Osteoblast (primary cell): ENCODE data around the gene BRAT1. TPM values are rescaled to one million over a fixed set of nuclear protein-coding genes. Genes with fewer than 3 reads are reported as not detected.

Experiments used
- DNase-seq: peaks from one replicate; pipeline ENCODE4 v3.0.0; 2011; ENCODE audit warnings: low spot score, mixed read lengths; ENCODE audit not compliant: insufficient read length; ENCODE audit errors: missing footprints
- H2AFZ ChIP-seq: 2 replicates; pipeline ENCODE4 v1.6.0; 2011; ENCODE audit warnings: mild to moderate bottlenecking, low read length
- H3K27ac ChIP-seq: 2 replicates; pipeline ENCODE4 v1.5.1; 2011; ENCODE audit warnings: mild to moderate bottlenecking, low read depth, low read length, moderate library complexity
- H3K27me3 ChIP-seq: 2 replicates; pipeline ENCODE4 v1.6.0; 2012; ENCODE audit warnings: mild to moderate bottlenecking, control low read depth, inconsistent platforms, low read length, moderate library complexity; ENCODE audit not compliant: insufficient read depth
- H3K36me3 ChIP-seq: 2 replicates; pipeline ENCODE4 v1.5.1; 2011; ENCODE audit warnings: mild to moderate bottlenecking, low read length, control low read depth, moderate library complexity; ENCODE audit not compliant: insufficient read depth
- H3K4me1 ChIP-seq: 2 replicates; pipeline ENCODE4 v1.5.1; 2011; ENCODE audit warnings: mild to moderate bottlenecking, low read length, control low read depth, moderate library complexity; ENCODE audit not compliant: insufficient read depth
- H3K4me2 ChIP-seq: 2 replicates; pipeline ENCODE4 v1.6.0; 2011; ENCODE audit warnings: mild to moderate bottlenecking, low read length; ENCODE audit not compliant: insufficient read depth
- H3K4me3 ChIP-seq: fragments of 200-600 bp; sonication (generic); 3 replicates; pipeline ENCODE4 v1.5.1; 2012; ENCODE audit warnings: mild to moderate bottlenecking, low read length, inconsistent platforms; ENCODE audit not compliant: insufficient read depth
- H3K79me2 ChIP-seq: 2 replicates; pipeline ENCODE4 v1.6.0; 2012; ENCODE audit warnings: mild to moderate bottlenecking, low read length, control low read depth, inconsistent platforms; ENCODE audit not compliant: insufficient read depth
- H3K9me3 ChIP-seq: 2 replicates; pipeline ENCODE4 v1.5.1; 2011; ENCODE audit warnings: low read depth, low read length, control low read depth
- H4K20me1 ChIP-seq: 2 replicates; pipeline ENCODE4 v1.6.0; 2012; ENCODE audit warnings: mild to moderate bottlenecking, low read length, control low read depth; ENCODE audit not compliant: insufficient read depth
- CTCF ChIP-seq: IDR thresholded peaks from 2 replicates; pipeline ENCODE4 v1.5.1; 2011; ENCODE audit warnings: mild to moderate bottlenecking, low read depth, low read length, moderate library complexity; ENCODE audit errors: extremely low read depth
- small RNA-seq: library from RNA; depleted of rRNA; stranded (forward); fragments of <200 nt; gene quantifications from one replicate; pipeline ENCODE3, GENCODE V24; 2012
- total RNA-seq: library from RNA; depleted of rRNA; stranded (reverse); fragments of >200 nt; gene quantifications from 2 replicates; pipeline ENCODE4 v1.2.3, GENCODE V29; 2012

The BRAT1 gene
- total RNA-seq, 1 donor = 28.2 TPM

- H4K20me1 ChIP-seq = no peaks in the 10 kb centered on the region
- no peak overlapping the region for H3K4me3 ChIP-seq
- H3K27ac ChIP-seq = no peak overlapping the region
- peaks cover 26% of the 10 kb centered on the region for H3K4me1 ChIP-seq
- H3K4me2 ChIP-seq = no peak overlapping the region
- no peaks in the 10 kb centered on the region for H3K9me3 ChIP-seq
- H2AFZ ChIP-seq = no peak overlapping the region
- no peaks in the 10 kb centered on the region for H3K79me2 ChIP-seq
- no peaks in the 10 kb centered on the region for H3K27me3 ChIP-seq
- H3K36me3 ChIP-seq = no peaks in the 10 kb centered on the region
- no peak for TF ChIP-seq CTCF
- DNase-seq = no peak
These were observed 63.3 kb downstream of the BRAT1 start for GRCh38 chr7:2492038-2492437.

- no peak for TF ChIP-seq CTCF
- DNase-seq = no peak
- H3K79me2 ChIP-seq = no peaks in the 10 kb centered on the region
These were observed 65.1 kb downstream of the BRAT1 start for GRCh38 chr7:2490181-2490651.

GRCh38 chr7:2488681-2489080 lies 66.6 kb downstream of the BRAT1 start:
- Histone ChIP-seq H3K79me2 (no peaks in the 10 kb centered on the region), H3K27ac (no peak overlapping the region), H2AFZ (peak overlapping the region; percentile 44), H3K27me3 (no peaks in the 10 kb centered on the region), H3K36me3 (no peaks in the 10 kb centered on the region), H3K9me3 (no peaks in the 10 kb centered on the region), H4K20me1 (no peaks in the 10 kb centered on the region), H3K4me2 (peak overlapping the region; percentile 52), H3K4me1 (peaks cover 25% of the 10 kb centered on the region), H3K4me3 (no peak overlapping the region)
- no peak for DNase-seq
- no peak for TF ChIP-seq CTCF

More at GRCh38 chr7:2490181-2490651, 65.1 kb downstream of the BRAT1 start:
- Histone ChIP-seq H4K20me1 (no peaks in the 10 kb centered on the region), H3K4me3 (no peak overlapping the region), H2AFZ (no peak overlapping the region), H3K27ac (no peak overlapping the region), H3K27me3 (no peaks in the 10 kb centered on the region), H3K36me3 (no peaks in the 10 kb centered on the region), H3K9me3 (no peaks in the 10 kb centered on the region), H3K4me2 (no peak overlapping the region), H3K4me1 (peaks cover 26% of the 10 kb centered on the region)

- Histone ChIP-seq H4K20me1 (no peaks in the 10 kb centered on the region), H2AFZ (peak overlapping the region; percentile 44), H3K4me1 (peaks cover 21% of the 10 kb centered on the region), H3K36me3 (no peaks in the 10 kb centered on the region), H3K27me3 (no peaks in the 10 kb centered on the region), H3K4me3 (no peak overlapping the region), H3K4me2 (peak overlapping the region; percentile 52), H3K9me3 (peaks cover 3% of the 10 kb centered on the region), H3K79me2 (no peaks in the 10 kb centered on the region), H3K27ac (no peak overlapping the region)
- DNase-seq = peak; percentile 95
- TF ChIP-seq CTCF = no peak
These were observed 67.1 kb downstream of the BRAT1 start for GRCh38 chr7:2488272-2488645.

Small RNA genes within 50 kb of the gene (small RNA-seq; reads per million reads assigned to genes)
- not detected for gene MIR4648

Other genes starting within 250 kb of the BRAT1 start
- gene SNX8, start 241.1 kb downstream of the BRAT1 start, total RNA-seq = 16.3 and 25.0 TPM in 2 replicates
- 151 and 176 TPM in 2 replicates for gene EIF3B, start 200.7 kb downstream of the BRAT1 start, total RNA-seq
- gene CHST12, start 151.9 kb downstream of the BRAT1 start, total RNA-seq = 3.8 and 4.0 TPM in 2 replicates
- gene GRIFIN, start 79.1 kb downstream of the BRAT1 start, total RNA-seq = not detected in 2 replicates
- gene LFNG, start 35.8 kb downstream of the BRAT1 start, total RNA-seq = 16.2 and 21.0 TPM in 2 replicates
- gene IQCE, start 3.5 kb upstream of the BRAT1 start, total RNA-seq = 15.3 and 18.8 TPM in 2 replicates
- gene TTYH3, start 76.5 kb upstream of the BRAT1 start, total RNA-seq = 28.3 and 29.0 TPM in 2 replicates
- 2.1 and 2.5 TPM in 2 replicates for gene AMZ1, start 132.7 kb upstream of the BRAT1 start, total RNA-seq